GM12891 (cell line): ENCODE measurements around the gene ALDH5A1.

Experiments
- POLR2A ChIP-seq: IDR thresholded peaks from 2 replicates; pipeline ENCODE4 v1.6.1; 2011; ENCODE audit warnings: low read depth, low read length, control low read depth
- POLR2AphosphoS5 ChIP-seq: IDR thresholded peaks from 2 replicates; pipeline ENCODE4 v1.6.1; 2011; ENCODE audit warnings: low read depth, low read length, control low read depth
- SPI1 ChIP-seq: IDR thresholded peaks from 2 replicates; pipeline ENCODE4 v1.6.1; 2011; ENCODE audit warnings: low read depth, low read length, control low read depth
- TAF1 ChIP-seq: IDR thresholded peaks from 2 replicates; pipeline ENCODE4 v1.6.1; 2011; ENCODE audit warnings: low read depth, low read length, control low read depth

DNA sequence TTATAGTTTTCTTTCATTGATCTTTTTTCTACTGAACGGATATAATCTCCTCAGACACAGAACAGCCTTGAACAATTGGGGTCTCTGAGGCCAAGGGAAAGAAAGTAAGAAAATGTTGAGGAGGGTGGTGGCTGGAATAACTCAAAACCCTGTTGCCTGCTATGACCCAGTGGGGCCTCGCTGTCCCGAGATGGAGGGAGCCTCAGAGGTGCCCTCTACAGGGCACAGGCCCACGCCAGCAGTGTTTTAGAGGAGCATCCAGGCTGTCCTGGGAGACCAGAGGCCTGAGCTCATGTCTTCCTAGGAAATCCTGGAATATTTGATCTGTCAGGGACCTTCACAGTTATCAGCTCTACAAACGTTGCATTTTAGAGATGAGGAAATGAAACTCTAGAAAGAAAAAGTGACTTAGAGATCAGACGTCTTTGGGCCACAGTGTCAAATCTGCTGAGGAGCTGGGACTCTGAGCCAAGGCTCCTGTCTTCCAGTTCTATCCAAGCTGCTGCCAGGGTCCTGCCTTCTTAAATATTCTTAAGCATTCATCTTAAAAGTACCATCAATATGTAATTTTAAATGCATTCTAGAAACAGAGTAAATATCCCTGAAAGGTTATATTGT, 26.3 kb downstream of the ALDH5A1 start:
- no peak for TF ChIP-seq POLR2AphosphoS5
- no peak for TF ChIP-seq POLR2A
- TF ChIP-seq TAF1 = no peak
- TF ChIP-seq SPI1 = peak; percentile 92
